SK-N-MC (cell line): ENCODE results near the gene RNF128.

ENCODE experiments used
- EZH2 ChIP-seq: fragments of 200-600 bp; sonication (generic); IDR thresholded peaks from one replicate; pipeline ENCODE4 v1.6.1; 2017; ENCODE audit warnings: antibody characterized with exemption
- FOXP2 ChIP-seq: optimal IDR thresholded peaks from 2 replicates; pipeline ENCODE3; 2011; ENCODE audit warnings: mild to moderate bottlenecking, moderate library complexity; ENCODE audit not compliant: insufficient read depth; ENCODE audit errors: extremely low read length, control extremely low read depth
- POLR2AphosphoS5 ChIP-seq: IDR thresholded peaks from 2 replicates; pipeline ENCODE4 v1.6.1; 2012; ENCODE audit warnings: mild to moderate bottlenecking, low read depth, low read length, borderline replicate concordance

- TF ChIP-seq FOXP2 (no peak), POLR2AphosphoS5 (no peak), EZH2 (no peak)
Measured at GRCh38 chrX:106702636-106703035, 23.9 kb upstream of the RNF128 start.
